ENCODE measurements around the gene TGFA.

GRCh38 chr2:70596739-70597138 is 43.1 kb upstream of the TGFA start:
- TF ChIP-seq CTCF (IDR thresholded peaks at IDR 0.05) (no peak), POLR2A (IDR thresholded peaks at IDR 0.05) (no peak)
